Large intestine (tissue), 3 donors: ENCODE results near the gene PRM3. TPM values are rescaled to one million over a fixed set of nuclear protein-coding genes. Genes with fewer than 3 reads are reported as not detected.
A peak's percentile ranks its signal among the peaks of the same experiment; 100 is the strongest.

Source experiments
- DNase-seq, 2 donors: peaks; one replicate each; pipeline versions ENCODE4 v3.0.0 to v3.0.0-alpha.2; 2013
- H3K27ac ChIP-seq: one replicate; pipeline ENCODE4 v1.5.1; 2013; ENCODE audit warnings: low read length
- H3K27me3 ChIP-seq: 2 replicates; pipeline ENCODE4 v1.6.1; 2013; ENCODE audit warnings: low read length; ENCODE audit not compliant: control insufficient read depth, insufficient read depth
- H3K36me3 ChIP-seq: 2 replicates; pipeline ENCODE4 v1.6.1; 2013; ENCODE audit warnings: low read length; ENCODE audit not compliant: control insufficient read depth, insufficient read depth
- H3K4me1 ChIP-seq: one replicate; pipeline ENCODE4 v1.6.1; 2013; ENCODE audit warnings: low read length; ENCODE audit not compliant: control insufficient read depth, insufficient read depth
- H3K4me3 ChIP-seq: one replicate; pipeline ENCODE4 v1.5.1; 2013; ENCODE audit warnings: low read length
- H3K9me3 ChIP-seq: one replicate; pipeline ENCODE4 v1.6.1; 2013; ENCODE audit warnings: mild to moderate bottlenecking, low read depth, low read length, moderate library complexity; ENCODE audit not compliant: control insufficient read depth
- WGBS: methylation state at CpG from one replicate; pipeline ENCODE4 v1.1.5; 2013; ENCODE audit warnings: low lambda C conversion rate; ENCODE audit not compliant: insufficient coverage; 5-methylcytosine and 5-hydroxymethylcytosine counted together
- polyA plus RNA-seq: library from polyadenylated mRNA; unstranded; fragments of 120-200 nt; gene quantifications from one replicate; pipeline ENCODE4 v1.2.1, GENCODE V29; 2013

PRM3 gene
- polyA plus RNA-seq, 1 donor = not detected

DNA sequence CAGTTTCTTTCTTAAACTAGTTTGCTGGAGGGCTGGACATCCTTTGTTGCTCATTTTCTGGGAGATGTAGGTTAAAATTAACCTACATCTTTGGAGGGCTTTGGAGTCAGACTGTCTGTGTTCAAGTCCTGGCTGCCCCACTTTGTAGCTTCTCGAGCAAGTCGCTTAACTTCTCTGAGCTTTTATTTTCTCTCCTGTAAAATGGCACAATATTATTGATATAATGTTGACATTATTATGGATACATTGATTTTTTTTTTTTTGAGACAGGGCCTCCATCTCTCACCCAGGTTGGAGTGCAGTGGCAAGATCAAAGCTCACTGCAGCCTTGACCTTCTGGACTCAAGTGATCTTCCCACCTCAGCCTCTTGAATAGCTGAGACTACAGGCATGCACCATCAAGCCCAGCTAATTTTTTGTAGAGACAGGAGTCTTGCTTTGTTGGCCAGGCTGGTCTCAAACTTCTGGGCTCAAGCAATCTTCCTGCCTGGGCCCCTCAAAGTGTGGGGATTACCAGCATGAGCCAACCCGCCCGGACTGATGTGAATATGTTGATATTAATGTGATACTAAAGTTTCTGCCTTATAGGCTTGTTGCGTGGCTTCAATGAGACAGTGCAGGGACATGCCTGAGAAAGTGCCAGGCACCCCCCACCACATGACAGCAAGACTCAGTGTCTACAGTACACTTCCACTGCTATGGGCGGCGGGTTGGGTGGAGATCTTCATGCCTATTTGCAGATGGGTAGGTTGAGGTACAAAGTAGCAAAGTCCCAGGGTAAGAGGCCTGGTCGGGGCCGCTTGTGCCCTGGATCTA lies 40.3 kb upstream of the PRM3 start:
- Histone ChIP-seq H3K36me3 (no peaks in the 10 kb centered on the region), H3K4me3 (no peak overlapping the region), H3K27me3 (no peaks in the 10 kb centered on the region), H3K27ac (no peak overlapping the region), H3K4me1 (peaks cover 8% of the 10 kb centered on the region), H3K9me3 (no peaks in the 10 kb centered on the region)
- DNase-seq = no peak
- 100% methylated on average over 2 of the region's 9 CpGs for WGBS

DNA sequence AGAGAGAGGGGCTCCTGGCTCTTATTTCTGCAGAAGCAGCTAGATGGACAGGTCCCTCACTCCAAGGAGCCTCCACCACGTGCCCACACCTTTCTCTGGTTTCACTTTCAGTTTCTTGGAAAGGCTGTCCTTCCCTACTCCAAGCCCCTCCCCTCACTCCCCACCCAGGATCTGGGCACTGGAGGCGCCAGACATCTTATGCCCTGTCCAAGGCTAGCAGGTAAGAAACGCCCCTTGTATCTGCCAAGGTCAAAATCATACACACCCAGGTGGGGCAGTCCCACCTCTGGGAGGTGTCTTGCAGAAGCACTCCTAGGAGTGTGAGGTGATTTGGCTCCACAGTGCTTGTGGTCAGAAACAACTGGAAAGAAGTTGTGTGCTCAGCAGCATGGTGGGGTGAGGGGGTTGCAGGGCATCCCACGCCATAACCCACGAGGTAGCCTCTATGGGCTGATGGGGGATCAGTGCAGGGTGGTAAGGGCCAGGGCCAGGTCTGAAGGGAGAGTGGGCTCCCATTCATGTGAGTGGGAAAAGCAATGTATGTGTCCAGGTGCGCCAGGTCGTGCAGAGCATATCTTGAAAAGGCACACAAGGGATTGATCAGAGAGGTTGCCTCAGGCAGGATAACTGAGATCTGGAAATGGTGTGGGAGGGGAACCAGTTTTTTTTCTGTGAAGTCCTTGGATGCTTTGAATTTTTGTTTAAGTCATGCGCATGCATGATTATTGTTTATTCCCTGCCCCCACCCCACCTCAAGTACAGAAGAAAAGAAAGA lies 39.5 kb upstream of the PRM3 start:
- DNase-seq = peak; percentile 60 to 77
- Histone ChIP-seq H3K27ac (no peak overlapping the region), H3K4me3 (no peak overlapping the region), H3K9me3 (no peaks in the 10 kb centered on the region), H3K27me3 (no peaks in the 10 kb centered on the region), H3K4me1 (peaks cover 8% of the 10 kb centered on the region), H3K36me3 (no peaks in the 10 kb centered on the region)
- WGBS = no CpG with 5 or more reads among the region's 8 CpGs

DNA sequence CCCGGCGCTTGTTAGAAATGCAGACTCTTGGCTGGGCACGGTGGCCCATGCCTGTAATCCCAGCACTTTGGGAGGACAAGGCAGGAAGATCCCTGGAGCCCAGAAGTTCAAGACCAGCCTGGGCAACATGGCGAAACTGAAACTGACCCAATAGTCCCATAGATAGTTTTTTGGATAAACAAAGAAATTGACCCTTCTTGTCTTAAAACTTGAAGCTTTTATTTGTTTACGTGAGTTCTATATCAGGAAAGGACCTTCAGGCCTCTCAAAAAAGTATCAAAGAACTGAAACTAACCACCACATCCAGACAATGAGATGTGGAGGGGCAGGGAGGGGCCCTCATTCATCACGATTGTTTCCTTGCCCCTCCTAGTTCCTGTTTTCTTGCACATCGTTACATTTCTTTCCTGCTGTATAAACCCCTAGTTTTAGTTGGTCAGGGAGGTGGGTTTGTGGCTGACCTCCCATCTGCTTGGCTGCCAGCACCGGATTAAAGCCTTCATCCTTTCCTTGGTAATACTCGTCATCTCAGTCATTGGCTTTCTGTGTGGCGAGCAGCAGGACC lies 37.6 kb upstream of the PRM3 start:
- Histone ChIP-seq H3K4me3 (no peak overlapping the region), H3K4me1 (peaks cover 12% of the 10 kb centered on the region), H3K27me3 (no peaks in the 10 kb centered on the region), H3K27ac (no peak overlapping the region), H3K9me3 (no peaks in the 10 kb centered on the region), H3K36me3 (no peaks in the 10 kb centered on the region)
- DNase-seq = no peak
- no CpG with 5 or more reads among the region's 10 CpGs for WGBS

- no CpG with 5 or more reads among the region's 3 CpGs for WGBS
- H3K27ac ChIP-seq = no peak overlapping the region
Measured at GRCh38 chr16:11310634-11310977, 37.2 kb upstream of the PRM3 start.

DNA sequence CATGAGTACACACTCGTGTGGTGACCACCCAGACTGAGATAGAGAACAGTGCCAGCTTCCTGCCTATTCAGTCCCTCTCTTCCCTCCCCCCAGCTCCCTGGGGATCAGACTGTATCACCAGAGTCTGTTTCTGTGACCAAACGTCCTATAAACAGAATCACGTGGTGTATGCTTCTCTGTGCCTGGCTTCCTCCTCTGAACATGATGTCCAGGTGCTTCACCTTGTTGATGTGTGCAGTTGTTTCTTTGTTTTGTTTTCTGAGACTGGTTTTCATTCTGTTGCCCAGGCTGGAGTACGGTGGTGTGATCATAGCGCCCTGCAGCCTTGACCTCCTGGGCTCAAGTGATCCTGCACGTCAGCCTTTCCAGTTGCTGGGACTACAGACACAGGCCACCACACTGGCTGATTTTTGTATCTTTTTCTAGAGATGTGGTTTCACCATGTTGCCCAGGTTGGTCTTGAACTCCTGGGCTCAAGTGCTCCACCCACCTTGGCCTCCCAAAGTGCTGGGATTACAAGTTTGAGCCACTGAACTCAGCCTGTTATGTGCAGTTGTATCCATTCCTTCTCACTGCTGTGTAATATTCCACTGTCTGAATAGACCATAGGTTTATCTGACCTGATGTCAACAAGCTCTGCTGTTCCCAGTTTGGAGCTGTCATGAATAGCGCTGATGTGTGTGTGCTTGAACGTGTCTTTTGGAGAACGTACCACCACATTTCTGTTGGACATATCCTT lies 36.6 kb upstream of the PRM3 start:
- Histone ChIP-seq H3K27ac (no peak overlapping the region), H3K9me3 (no peaks in the 10 kb centered on the region), H3K4me3 (no peak overlapping the region), H3K4me1 (peaks cover 12% of the 10 kb centered on the region), H3K27me3 (no peaks in the 10 kb centered on the region), H3K36me3 (no peaks in the 10 kb centered on the region)
- no CpG with 5 or more reads among the region's 9 CpGs for WGBS
- DNase-seq = no peak

More at GRCh38 chr16:11310634-11310977, 37.2 kb upstream of the PRM3 start:
- Histone ChIP-seq H3K4me3 (no peak overlapping the region), H3K9me3 (no peaks in the 10 kb centered on the region), H3K36me3 (no peaks in the 10 kb centered on the region), H3K27me3 (no peaks in the 10 kb centered on the region), H3K4me1 (peaks cover 12% of the 10 kb centered on the region)
- no peak for DNase-seq

- WGBS = no CpG with 5 or more reads among the region's 15 CpGs
- no peak for DNase-seq
- H3K9me3 ChIP-seq = no peaks in the 10 kb centered on the region
- H3K4me1 ChIP-seq = peaks cover 12% of the 10 kb centered on the region
- no peaks in the 10 kb centered on the region for H3K27me3 ChIP-seq
- H3K4me3 ChIP-seq = no peak overlapping the region
- H3K36me3 ChIP-seq = no peaks in the 10 kb centered on the region
- no peak overlapping the region for H3K27ac ChIP-seq
Measured at GRCh38 chr16:11308493-11309283, 35.3 kb upstream of the PRM3 start.

GRCh38 chr16:11307639-11308492 lies 34.4 kb upstream of the PRM3 start:
- peak overlapping the region; percentile 31 for H3K27ac ChIP-seq
- no peak overlapping the region for H3K4me3 ChIP-seq
- no peaks in the 10 kb centered on the region for H3K36me3 ChIP-seq
- H3K9me3 ChIP-seq = no peaks in the 10 kb centered on the region
- H3K4me1 ChIP-seq = peaks cover 10% of the 10 kb centered on the region
- no CpG with 5 or more reads among the region's 21 CpGs for WGBS
- DNase-seq = no peak
- H3K27me3 ChIP-seq = no peaks in the 10 kb centered on the region

GRCh38 chr16:11306997-11307638 lies 33.7 kb upstream of the PRM3 start:
- H3K36me3 ChIP-seq = no peaks in the 10 kb centered on the region
- H3K27me3 ChIP-seq = no peaks in the 10 kb centered on the region
- H3K4me3 ChIP-seq = no peak overlapping the region
- peak; percentile 54 to 79 for DNase-seq
- H3K27ac ChIP-seq = no peak overlapping the region
- peaks cover 4% of the 10 kb centered on the region for H3K4me1 ChIP-seq
- 61% methylated on average over 2 of the region's 7 CpGs for WGBS
- H3K9me3 ChIP-seq = no peaks in the 10 kb centered on the region

DNA sequence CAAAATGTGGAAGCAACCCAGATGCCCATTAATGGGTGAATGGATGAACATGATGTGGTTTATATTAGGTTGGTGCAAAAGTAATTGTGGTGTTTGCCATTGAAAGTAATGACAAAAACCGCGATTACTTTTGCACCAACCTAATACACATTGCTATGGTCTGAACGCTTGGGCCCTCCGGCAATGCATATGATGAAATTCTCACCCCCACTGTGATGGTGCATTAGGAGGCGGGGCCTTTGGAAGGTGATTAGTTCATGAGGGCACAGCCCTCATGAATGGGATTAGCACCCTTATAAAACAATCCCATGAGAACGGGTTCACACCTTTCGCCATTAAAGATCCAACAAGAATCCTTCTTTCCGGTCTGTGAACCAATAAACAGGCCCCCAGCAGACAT lies 33.0 kb upstream of the PRM3 start:
- Histone ChIP-seq H3K4me3 (no peak overlapping the region), H3K36me3 (no peaks in the 10 kb centered on the region), H3K27ac (no peak overlapping the region), H3K27me3 (no peaks in the 10 kb centered on the region), H3K4me1 (peaks cover 4% of the 10 kb centered on the region), H3K9me3 (no peaks in the 10 kb centered on the region)
- no peak for DNase-seq
- no CpG with 5 or more reads among the region's 8 CpGs for WGBS
